Measurements from ENCODE around the gene CCNI2.

Gene CCNI2

GRCh38 chr5:132774896-132775295, 27.7 kb downstream of the CCNI2 start:
- DNase-seq (ENCODE audit: low spot score), result no peak
- in situ Hi-C loops (cut with MboI; ENCODE audit: low pct_unique_long_range_greater_than_20kb, low sequenced_read_pairs, unreplicated experiment), result no loop called here
- TF ChIP-seq, protein P1, sequence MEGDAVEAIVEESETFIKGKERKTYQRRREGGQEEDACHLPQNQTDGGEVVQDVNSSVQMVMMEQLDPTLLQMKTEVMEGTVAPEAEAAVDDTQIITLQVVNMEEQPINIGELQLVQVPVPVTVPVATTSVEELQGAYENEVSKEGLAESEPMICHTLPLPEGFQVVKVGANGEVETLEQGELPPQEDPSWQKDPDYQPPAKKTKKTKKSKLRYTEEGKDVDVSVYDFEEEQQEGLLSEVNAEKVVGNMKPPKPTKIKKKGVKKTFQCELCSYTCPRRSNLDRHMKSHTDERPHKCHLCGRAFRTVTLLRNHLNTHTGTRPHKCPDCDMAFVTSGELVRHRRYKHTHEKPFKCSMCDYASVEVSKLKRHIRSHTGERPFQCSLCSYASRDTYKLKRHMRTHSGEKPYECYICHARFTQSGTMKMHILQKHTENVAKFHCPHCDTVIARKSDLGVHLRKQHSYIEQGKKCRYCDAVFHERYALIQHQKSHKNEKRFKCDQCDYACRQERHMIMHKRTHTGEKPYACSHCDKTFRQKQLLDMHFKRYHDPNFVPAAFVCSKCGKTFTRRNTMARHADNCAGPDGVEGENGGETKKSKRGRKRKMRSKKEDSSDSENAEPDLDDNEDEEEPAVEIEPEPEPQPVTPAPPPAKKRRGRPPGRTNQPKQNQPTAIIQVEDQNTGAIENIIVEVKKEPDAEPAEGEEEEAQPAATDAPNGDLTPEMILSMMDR (IDR thresholded peaks at IDR 0.05; ENCODE audit: extremely low read depth, insufficient read depth, missing control alignments), result no peak

GRCh38 chr5:132775476-132775961, 28.3 kb downstream of the CCNI2 start:
- in situ Hi-C loops (cut with MboI; ENCODE audit: low pct_unique_long_range_greater_than_20kb, low sequenced_read_pairs, unreplicated experiment), result no loop called here
- TF ChIP-seq, protein P1 (IDR thresholded peaks at IDR 0.05; ENCODE audit: extremely low read depth, insufficient read depth, missing control alignments), result no peak
- no peak for DNase-seq (ENCODE audit: low spot score)

- DNase-seq (ENCODE audit: low spot score), result no peak
- TF ChIP-seq, protein P1 (IDR thresholded peaks at IDR 0.05; ENCODE audit: extremely low read depth, insufficient read depth, missing control alignments), result no peak
- in situ Hi-C loops (cut with MboI; ENCODE audit: low pct_unique_long_range_greater_than_20kb, low sequenced_read_pairs, unreplicated experiment), result no loop called here
Observed at GRCh38 chr5:132776131-132776937, 29.1 kb downstream of the CCNI2 start.

DNA sequence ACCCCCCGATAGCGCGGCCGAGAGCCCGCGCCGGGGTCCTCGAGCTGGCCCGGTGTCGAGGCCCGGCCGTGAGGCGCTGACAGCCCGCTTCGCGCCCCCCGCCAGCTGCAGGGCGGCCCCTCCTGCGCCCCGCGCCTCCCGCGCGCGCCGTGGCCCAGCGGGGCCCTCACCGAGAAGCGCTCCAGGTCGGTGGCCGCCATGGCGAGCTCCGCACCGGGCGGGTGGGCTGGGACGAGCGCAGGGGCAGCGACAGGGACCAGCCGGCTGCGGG, 29.6 kb downstream of the CCNI2 start:
- in situ Hi-C loops (cut with MboI; ENCODE audit: low pct_unique_long_range_greater_than_20kb, low sequenced_read_pairs, unreplicated experiment), result no loop called here

GRCh38 chr5:132777209-132778069, 30.2 kb downstream of the CCNI2 start, which contains the start of gene SEPTIN8:
Gene SEPTIN8, minus strand, starts transcription at chr5:132777239. Its CDS starts 102 bp downstream, at chr5:132777137.
- peak; percentile 90 for DNase-seq (ENCODE audit: low spot score)
- TF ChIP-seq, protein P1 (IDR thresholded peaks at IDR 0.05; ENCODE audit: extremely low read depth, insufficient read depth, missing control alignments), result no peak
- in situ Hi-C loops (cut with MboI; ENCODE audit: low pct_unique_long_range_greater_than_20kb, low sequenced_read_pairs, unreplicated experiment), result no loop called here

More for the DNA sequence above, 29.6 kb downstream of the CCNI2 start:
- TF ChIP-seq, protein P1 (IDR thresholded peaks at IDR 0.05; ENCODE audit: extremely low read depth, insufficient read depth, missing control alignments), result no peak
- DNase-seq (ENCODE audit: low spot score), result no peak

- in situ Hi-C loops (cut with MboI; ENCODE audit: low pct_unique_long_range_greater_than_20kb, low sequenced_read_pairs, unreplicated experiment), result no loop called here
- DNase-seq (ENCODE audit: low spot score), result no peak
- TF ChIP-seq, protein P1 (IDR thresholded peaks at IDR 0.05; ENCODE audit: extremely low read depth, insufficient read depth, missing control alignments), result no peak
Observed at GRCh38 chr5:132778129-132778528, 30.9 kb downstream of the CCNI2 start.
